GM19372 (cell line): Measurements from ENCODE around the gene SMPD3.

ENCODE experiments used
- ATAC-seq: cut with Tn5 transposase; IDR thresholded peaks from one replicate; pipeline ENCODE4 v1.9.1; 2021; ENCODE audit warnings: mild to moderate bottlenecking, low read depth, moderate library complexity; ENCODE audit not compliant: unreplicated experiment

The SMPD3 gene

GRCh38 chr16:68372806-68373205 is 75.5 kb downstream of the SMPD3 start:
- ATAC-seq, result no peak

- no peak for ATAC-seq
Measured at GRCh38 chr16:68372381-68372720, 76.0 kb downstream of the SMPD3 start.

GRCh38 chr16:68371706-68372380 is 76.5 kb downstream of the SMPD3 start:
- ATAC-seq, result no peak

GRCh38 chr16:68371276-68371651 is 77.0 kb downstream of the SMPD3 start:
- no peak for ATAC-seq

GRCh38 chr16:68370581-68371275 is 77.6 kb downstream of the SMPD3 start:
- no peak for ATAC-seq

- no peak for ATAC-seq
Measured at GRCh38 chr16:68369697-68370580, 78.4 kb downstream of the SMPD3 start.

- ATAC-seq, result no peak
Measured at GRCh38 chr16:68369168-68369567, 79.1 kb downstream of the SMPD3 start.

- no peak for ATAC-seq
Measured at GRCh38 chr16:68368301-68368888, 79.9 kb downstream of the SMPD3 start.

GRCh38 chr16:68367891-68368290 is 80.4 kb downstream of the SMPD3 start:
- ATAC-seq, result no peak

GRCh38 chr16:68367440-68367839 is 80.9 kb downstream of the SMPD3 start:
- no peak for ATAC-seq

GRCh38 chr16:68367030-68367429 is 81.3 kb downstream of the SMPD3 start:
- ATAC-seq, result no peak

- ATAC-seq, result no peak
Measured at GRCh38 chr16:68366062-68366461, 82.2 kb downstream of the SMPD3 start.

GRCh38 chr16:68365167-68365817 is 83.0 kb downstream of the SMPD3 start:
- ATAC-seq, result no peak

GRCh38 chr16:68364561-68364998 is 83.7 kb downstream of the SMPD3 start:
- no peak for ATAC-seq

- no peak for ATAC-seq
Measured at GRCh38 chr16:68363658-68364521, 84.4 kb downstream of the SMPD3 start.

- ATAC-seq, result no peak
Measured at GRCh38 chr16:68362947-68363657, 85.2 kb downstream of the SMPD3 start.

GRCh38 chr16:68362262-68362913 is 85.9 kb downstream of the SMPD3 start:
- ATAC-seq, result no peak

GRCh38 chr16:68361485-68361884 is 86.8 kb downstream of the SMPD3 start:
- no peak for ATAC-seq
